IMR-90 (cell line): ENCODE data around the gene CDK14. TPM values are rescaled to one million over a fixed set of nuclear protein-coding genes. Genes with fewer than 3 reads are reported as not detected.

Source experiments
- ATAC-seq: fragments of 200-7000 bp; cut with Tn5 transposase; 2 replicates; pipeline ENCODE4 v1.9.1; 2020; ENCODE audit warnings: low read depth, mild to moderate bottlenecking, moderate library complexity
- BruUV-seq: library from RNA; stranded (reverse); fragments of 400-500 nt; replicated peaks from 2 replicates; lab custom pipeline; 2021; lab: Mats Ljungman, UMichigan
- CTCF ChIA-PET: fragments of 300-600 bp; formaldehyde crosslinking; extraction: SDS; loops from one replicate; lab custom pipeline; 2021; ENCODE audit warnings: antibody characterized with exemption; lab: Yijun Ruan, JAX
- POLR2A ChIA-PET: fragments of 300-600 bp; sonication (Branson Sonifier 250); formaldehyde crosslinking; loops from one replicate; lab custom pipeline; 2022; ENCODE audit warnings: antibody characterized with exemption; ENCODE audit not compliant: unreplicated experiment; lab: Charles Lee
- DNase-seq: peaks from one replicate; pipeline ENCODE4 v3.0.0; 2013
- H2AFZ ChIP-seq: replicated peaks from 2 replicates; pipeline ENCODE3; 2013; ENCODE audit warnings: low read length, mild to moderate bottlenecking; ENCODE audit not compliant: poor library complexity
- H2AK5ac ChIP-seq: 2 replicates; pipeline ENCODE4 v1.6.1; 2013; ENCODE audit warnings: low read depth, low read length, inconsistent platforms
- H2AK9ac ChIP-seq: replicated peaks from 2 replicates; pipeline ENCODE3; 2013; ENCODE audit warnings: mild to moderate bottlenecking, low read depth, low read length, moderate library complexity; ENCODE audit not compliant: poor library complexity
- H2BK120ac ChIP-seq: 2 replicates; pipeline ENCODE4 v1.6.1; 2013; ENCODE audit warnings: low read depth, low read length, inconsistent platforms
- H2BK15ac ChIP-seq: 3 replicates; pipeline ENCODE4 v1.6.1; 2013; ENCODE audit warnings: low read depth, low read length, inconsistent platforms
- H2BK20ac ChIP-seq: 2 replicates; pipeline ENCODE4 v1.6.1; 2013; ENCODE audit warnings: low read depth, mild to moderate bottlenecking, inconsistent platforms, low read length, moderate library complexity
- H2BK5ac ChIP-seq: 2 replicates; pipeline ENCODE4 v1.6.1; 2013; ENCODE audit warnings: mild to moderate bottlenecking, low read depth, low read length, inconsistent platforms; ENCODE audit not compliant: poor library complexity, severe bottlenecking
- H3K14ac ChIP-seq: replicated peaks from 2 replicates; pipeline ENCODE4 v1.6.1; 2013; ENCODE audit warnings: low read depth, low read length, inconsistent platforms
- H3K18ac ChIP-seq: 2 replicates; pipeline ENCODE4 v1.6.1; 2013; ENCODE audit warnings: low read depth, low read length, control low read depth
- H3K23ac ChIP-seq: 2 replicates; pipeline ENCODE4 v1.6.1; 2013; ENCODE audit warnings: low read depth, low read length, inconsistent platforms
- H3K27ac ChIP-seq: 2 replicates; pipeline ENCODE4 v1.5.1; 2013; ENCODE audit warnings: mild to moderate bottlenecking, control low read depth, low read length; ENCODE audit not compliant: insufficient read depth
- H3K27me3 ChIP-seq: 2 replicates; pipeline ENCODE4 v1.6.1; 2013; ENCODE audit warnings: low read length; ENCODE audit not compliant: control insufficient read depth, insufficient read depth
- H3K36me3 ChIP-seq: 2 replicates; pipeline ENCODE4 v1.6.1; 2013; ENCODE audit warnings: low read length, mixed read lengths; ENCODE audit not compliant: control insufficient read depth, insufficient read depth
- H3K4ac ChIP-seq: 2 replicates; pipeline ENCODE4 v1.6.1; 2013; ENCODE audit warnings: low read depth, low read length, inconsistent platforms
- H3K4me1 ChIP-seq: 2 replicates; pipeline ENCODE4 v1.6.1; 2013; ENCODE audit warnings: low read length, mixed read lengths; ENCODE audit not compliant: control insufficient read depth, insufficient read depth
- H3K4me2 ChIP-seq: 2 replicates; pipeline ENCODE4 v1.6.1; 2013; ENCODE audit warnings: low read depth, mild to moderate bottlenecking, control low read depth, low read length, moderate library complexity
- H3K4me3 ChIP-seq: 2 replicates; pipeline ENCODE4 v1.5.1; 2013; ENCODE audit warnings: low read depth, mild to moderate bottlenecking, control low read depth, low read length, moderate library complexity; ENCODE audit not compliant: insufficient read depth
- H3K56ac ChIP-seq: 2 replicates; pipeline ENCODE4 v1.6.1; 2013; ENCODE audit warnings: low read length, inconsistent platforms; ENCODE audit not compliant: insufficient read depth; ENCODE audit errors: extremely low read depth
- H3K79me1 ChIP-seq, 2 experiments: 2 replicates each; pipeline ENCODE4 v1.6.1; 2013; ENCODE audit warnings: low read length in 2 of 2, inconsistent platforms in 1 of 2, low read depth in 1 of 2
- H3K9ac ChIP-seq: 2 replicates; pipeline ENCODE4 v1.6.1; 2013; ENCODE audit warnings: low read depth, low read length, control low read depth
- H3K9me1 ChIP-seq: 2 replicates; pipeline ENCODE4 v1.6.1; 2013; ENCODE audit warnings: low read length, inconsistent platforms; ENCODE audit not compliant: insufficient read depth
- H3K9me3 ChIP-seq: 2 replicates; pipeline ENCODE4 v1.6.1; 2013; ENCODE audit warnings: low read length; ENCODE audit not compliant: control insufficient read depth, insufficient read depth
- H4K20me1 ChIP-seq: 2 replicates; pipeline ENCODE4 v1.6.1; 2013; ENCODE audit warnings: low read length, inconsistent platforms; ENCODE audit not compliant: insufficient read depth
- H4K5ac ChIP-seq: 2 replicates; pipeline ENCODE4 v1.6.1; 2013; ENCODE audit warnings: mild to moderate bottlenecking, low read depth, low read length, control low read depth
- H4K8ac ChIP-seq, 2 experiments: 2 replicates each; pipeline ENCODE4 v1.6.1; 2013; ENCODE audit warnings: low read depth in 2 of 2, low read length in 2 of 2, control low read depth in 1 of 2, inconsistent platforms in 1 of 2
- H4K91ac ChIP-seq: 2 replicates; pipeline ENCODE4 v1.6.1; 2013; ENCODE audit warnings: low read depth, low read length, inconsistent platforms; ENCODE audit not compliant: insufficient read depth
- CEBPB ChIP-seq: IDR thresholded peaks from 2 replicates; pipeline ENCODE4 v1.6.1; 2012; ENCODE audit warnings: low read depth, low read length, improper control_type of control experiment
- ELK1 ChIP-seq: fragments of 150-350 bp; IDR thresholded peaks from 2 replicates; pipeline ENCODE4 v1.6.1; 2016; ENCODE audit warnings: low read depth, mild to moderate bottlenecking, low read length, moderate library complexity, borderline replicate concordance
- MAFK ChIP-seq: IDR thresholded peaks from 2 replicates; pipeline ENCODE4 v1.6.1; 2012; ENCODE audit warnings: low read depth, low read length, improper control_type of control experiment
- MAZ ChIP-seq: IDR thresholded peaks from 2 replicates; pipeline ENCODE4 v1.6.1; 2012; ENCODE audit warnings: low read depth, mild to moderate bottlenecking, low read length, improper control_type of control experiment, moderate library complexity, borderline replicate concordance
- NFE2L2 ChIP-seq: fragments of 150-350 bp; IDR thresholded peaks from 2 replicates; pipeline ENCODE4 v1.6.1; 2016; ENCODE audit warnings: low read depth, mild to moderate bottlenecking, low read length
- POLR2A ChIP-seq: IDR thresholded peaks from 2 replicates; pipeline ENCODE4 v1.6.1; 2012; ENCODE audit warnings: mild to moderate bottlenecking, low read depth, low read length
- RAD21 ChIP-seq: IDR thresholded peaks from 2 replicates; pipeline ENCODE4 v1.6.1; 2012; ENCODE audit warnings: low read length, improper control_type of control experiment
- RCOR1 ChIP-seq: IDR thresholded peaks from 2 replicates; pipeline ENCODE4 v1.6.1; 2012; ENCODE audit warnings: mild to moderate bottlenecking, low read length, improper control_type of control experiment; ENCODE audit not compliant: insufficient replicate concordance
- RFX5 ChIP-seq: IDR thresholded peaks from 2 replicates; pipeline ENCODE4 v1.8.0; 2012; ENCODE audit warnings: low read depth, mild to moderate bottlenecking, low read length, moderate library complexity
- SMC3 ChIP-seq: fragments of 150-350 bp; IDR thresholded peaks from 2 replicates; pipeline ENCODE4 v1.6.1; 2016; ENCODE audit warnings: low read depth, mild to moderate bottlenecking, antibody characterized with exemption, low read length, moderate library complexity
- WGBS, 2 experiments: methylation state at CpG; one replicate each; pipeline versions ENCODE4 v1.1.5 to v1.1.7; 2013; ENCODE audit warnings: missing lambda C conversion rate in 2 of 2; ENCODE audit not compliant: insufficient read length in 1 of 2; ENCODE audit errors: extremely low coverage in 2 of 2; 5-methylcytosine and 5-hydroxymethylcytosine counted together
- dilution Hi-C: fragments of 300-500 bp; cut with HindIII; formaldehyde crosslinking; loops from one replicate; pipeline ENCODE4 v1.14.3; 2018; ENCODE audit warnings: low sequenced_read_pairs; ENCODE audit not compliant: unreplicated experiment
- in situ Hi-C: fragments of 300-500 bp; cut with MboI; formaldehyde crosslinking; loops from 3 replicates; pipeline ENCODE4 v1.14.3; 2019; ENCODE audit warnings: low sequenced_read_pairs, inconsistent platforms, mixed read lengths
- intact Hi-C: fragments of 100-400 bp; cut with micrococcal nuclease; formaldehyde crosslinking; loops from 2 replicates; pipeline ENCODE4 v1.10.0; 2022
- polyA plus RNA-seq, 3 experiments: library from polyadenylated mRNA; depleted of rRNA; stranded (reverse); fragments of >200 nt; gene quantifications; 2 replicates each; pipeline ENCODE4 v1.2.3, GENCODE V29; 2012; ENCODE audit warnings: low replicate concordance in 1 of 3
- total RNA-seq: library from RNA; depleted of rRNA; stranded (reverse); fragments of >200 nt; gene quantifications from 2 replicates; pipeline ENCODE4 v1.2.3, GENCODE V29; 2012

CDK14 gene
- total and polyA plus RNA-seq, 2 of the 4 experiments (the other 2 are of a cell fraction): 10.1 to 29.6 TPM

GRCh38 chr7:90788052-90788451 lies 191.9 kb downstream of the CDK14 start:
- no peak overlapping the region for H3K4ac ChIP-seq
- ATAC-seq: peak; percentile 66
- BruUV-seq: no TSS peak

More at GRCh38 chr7:90788052-90788451, 191.9 kb downstream of the CDK14 start:
- H3K9me1 ChIP-seq: no peaks in the 10 kb centered on the region
- H3K79me1 ChIP-seq: peaks cover 2% of the 10 kb centered on the region in 2 experiments; a peak in 2 of 4 replicates
- no peak overlapping the region for H3K56ac ChIP-seq
- no peak overlapping the region for H3K27ac ChIP-seq
- H2BK120ac ChIP-seq: no peak overlapping the region
- H4K5ac ChIP-seq: no peak overlapping the region
- TF ChIP-seq RAD21: no peak
- no peak for TF ChIP-seq RFX5
- TF ChIP-seq MAZ: no peak
- no peak for TF ChIP-seq SMC3
- no peak for TF ChIP-seq CEBPB
- TF ChIP-seq RCOR1: no peak
- TF ChIP-seq ELK1: no peak
- TF ChIP-seq MAFK: no peak
- TF ChIP-seq NFE2L2: no peak
- TF ChIP-seq POLR2A: no peak
- no peaks in the 10 kb centered on the region for H3K36me3 ChIP-seq
- H2BK20ac ChIP-seq: no peak overlapping the region
- CTCF ChIA-PET: no interaction called here
- H2BK5ac ChIP-seq: no peak overlapping the region
- H2BK15ac ChIP-seq: no peak overlapping the region
- no peaks in the 10 kb centered on the region for H4K20me1 ChIP-seq
- in situ Hi-C loops (no loop called here), dilution Hi-C loops (no loop called here), intact Hi-C loops (no loop called here)
- no peak overlapping the region for H3K4me2 ChIP-seq
- H3K14ac ChIP-seq: no peak overlapping the region
- H2AK9ac ChIP-seq: no peak overlapping the region
- H4K8ac ChIP-seq: no peak overlapping the region
- no peak overlapping the region for H2AK5ac ChIP-seq
- WGBS, 2 experiments: 100% methylated on average over 1 of the region's 4 CpGs; no CpG with 5 or more reads in 1 of the 2 experiments
- peak; percentile 28 for DNase-seq
- no peaks in the 10 kb centered on the region for H3K4me1 ChIP-seq
- H3K18ac ChIP-seq: no peak overlapping the region
- H4K91ac ChIP-seq: no peak overlapping the region
- no peak overlapping the region for H3K4me3 ChIP-seq
- H3K9me3 ChIP-seq: no peaks in the 10 kb centered on the region
- no peak overlapping the region for H3K9ac ChIP-seq
- POLR2A ChIA-PET: interaction anchor here (0.5 kb wide), 1 partner anchor 8 kb away, joined by 3 read pairs; no protein-coding TSS in a partner anchor
- no peaks in the 10 kb centered on the region for H3K27me3 ChIP-seq
- no peak overlapping the region for H3K23ac ChIP-seq
- H2AFZ ChIP-seq: no peak overlapping the region
